Right hindlimb (tissue), 1 donor: ENCODE measurements around the gene TAF7L.
"Not testable (repeated sequence)": the region's sequence is repeated elsewhere in the genome, so short reads cannot be mapped to it uniquely, and the experiment has no call there.

Source experiments
- DNase-seq: peaks from one replicate; pipeline ENCODE4 v3.0.0-alpha.2; 2018

The TAF7L gene

GRCh38 chrX:101290957-101291603 lies at the start of gene TAF7L:
Gene TAF7L, minus strand, starts transcription at chrX:101291334. Its CDS starts 3,791 bp downstream, at chrX:101287543.
- DNase-seq = peak; percentile 21

- no peak for DNase-seq
Measured at GRCh38 chrX:101337776-101338271, 46.7 kb upstream of the TAF7L start.

- DNase-seq = not testable (repeated sequence)
Measured at GRCh38 chrX:101334310-101334709, 43.2 kb upstream of the TAF7L start.

GRCh38 chrX:101326600-101326999 lies 35.5 kb upstream of the TAF7L start:
- not testable (repeated sequence) for DNase-seq

GRCh38 chrX:101303790-101304189 lies 12.7 kb upstream of the TAF7L start:
- no peak for DNase-seq

- not testable (repeated sequence) for DNase-seq
Measured at GRCh38 chrX:101295603-101296002, 4.5 kb upstream of the TAF7L start.

GRCh38 chrX:101287402-101287801 lies 3.7 kb downstream of the TAF7L start:
- DNase-seq = no peak

GRCh38 chrX:101276238-101276637 lies 14.9 kb downstream of the TAF7L start:
- no peak for DNase-seq

- no peak for DNase-seq
Measured at GRCh38 chrX:101274198-101274597, 16.9 kb downstream of the TAF7L start.

GRCh38 chrX:101265869-101266428 lies 25.2 kb downstream of the TAF7L start:
- no peak for DNase-seq

- no peak for DNase-seq
Measured at GRCh38 chrX:101263766-101264165, 27.4 kb downstream of the TAF7L start.

- no peak for DNase-seq
Measured at GRCh38 chrX:101262590-101262989, 28.5 kb downstream of the TAF7L start.

GRCh38 chrX:101260435-101260834 lies 30.7 kb downstream of the TAF7L start:
- DNase-seq = no peak

- no peak for DNase-seq
Measured at GRCh38 chrX:101258259-101258581, 32.9 kb downstream of the TAF7L start.

GRCh38 chrX:101257448-101258258 lies 33.5 kb downstream of the TAF7L start:
- no peak for DNase-seq

- DNase-seq = no peak
Measured at GRCh38 chrX:101252634-101253033, 38.5 kb downstream of the TAF7L start.

- no peak for DNase-seq
Measured at GRCh38 chrX:101241531-101241930, 49.6 kb downstream of the TAF7L start.

- DNase-seq = no peak
Measured at GRCh38 chrX:101237041-101237440, 54.1 kb downstream of the TAF7L start.

GRCh38 chrX:101232316-101232715 lies 58.8 kb downstream of the TAF7L start:
- no peak for DNase-seq

- DNase-seq = no peak
Measured at GRCh38 chrX:101231080-101231479, 60.1 kb downstream of the TAF7L start.

- no peak for DNase-seq
Measured at GRCh38 chrX:101230636-101231035, 60.5 kb downstream of the TAF7L start.

GRCh38 chrX:101229170-101229569 lies 62.0 kb downstream of the TAF7L start:
- DNase-seq = no peak

GRCh38 chrX:101223226-101223625 lies 67.9 kb downstream of the TAF7L start:
- DNase-seq = no peak

- DNase-seq = no peak
Measured at GRCh38 chrX:101220662-101221260, 70.4 kb downstream of the TAF7L start.
